Measurements from ENCODE around the gene MAB21L4. TPM values are rescaled to one million over a fixed set of nuclear protein-coding genes. Genes with fewer than 3 reads are reported as not detected.
A peak's percentile ranks its signal among the peaks of the same experiment; 100 is the strongest.

MAB21L4 gene
- total RNA-seq, 2 donors from 2014 or later: 6.1 to 22.2 TPM

- no peaks in the 10 kb centered on the region for H3K4me1 ChIP-seq
- peak overlapping the region; percentile 32 for H3K27ac ChIP-seq
- H3K36me3 ChIP-seq: no peaks in the 10 kb centered on the region
- TF ChIP-seq CTCF (IDR thresholded peaks at IDR 0.05): no peak
- intact Hi-C loops (cut with DNase I): no loop called here
- H3K9ac ChIP-seq (ENCODE audit: low read depth in 2 of 2, low read length in 2 of 2): no peak overlapping the region
- H3K27me3 ChIP-seq: no peaks in the 10 kb centered on the region
- DNase-seq: peak; percentile 44
- no peaks in the 10 kb centered on the region for H3K9me3 ChIP-seq
- H3K4me3 ChIP-seq: no peak overlapping the region
Measured at GRCh38 chr2:240921311-240921994, 25.5 kb upstream of the MAB21L4 start.

GRCh38 chr2:240920783-240921231 is 24.9 kb upstream of the MAB21L4 start:
- intact Hi-C loops (cut with DNase I): no loop called here
- Histone ChIP-seq H3K9ac (ENCODE audit: low read depth in 2 of 2, low read length in 2 of 2) (no peak overlapping the region), H3K9me3 (no peaks in the 10 kb centered on the region), H3K27me3 (peaks cover 3% of the 10 kb centered on the region), H3K4me1 (no peaks in the 10 kb centered on the region), H3K27ac (peak overlapping the region; percentile 32), H3K4me3 (no peak overlapping the region), H3K36me3 (no peaks in the 10 kb centered on the region)
- no peak for TF ChIP-seq CTCF (IDR thresholded peaks at IDR 0.05)
- DNase-seq: peak; percentile 17

- no peaks in the 10 kb centered on the region for H3K4me1 ChIP-seq
- no peak overlapping the region for H3K4me3 ChIP-seq
- no peak for DNase-seq
- peaks cover 3% of the 10 kb centered on the region for H3K27me3 ChIP-seq
- H3K36me3 ChIP-seq: no peaks in the 10 kb centered on the region
- H3K9me3 ChIP-seq: no peaks in the 10 kb centered on the region
- TF ChIP-seq CTCF (IDR thresholded peaks at IDR 0.05): no peak
- no peak overlapping the region for H3K9ac ChIP-seq (ENCODE audit: low read depth in 2 of 2, low read length in 2 of 2)
- intact Hi-C loops (cut with DNase I): no loop called here
- H3K27ac ChIP-seq: no peak overlapping the region
Measured at GRCh38 chr2:240919786-240920782, 24.1 kb upstream of the MAB21L4 start.

- H3K36me3 ChIP-seq: no peaks in the 10 kb centered on the region
- no peak overlapping the region for H3K4me3 ChIP-seq
- H3K9me3 ChIP-seq: no peaks in the 10 kb centered on the region
- H3K27ac ChIP-seq: no peak overlapping the region
- no peak for DNase-seq
- no peak overlapping the region for H3K9ac ChIP-seq (ENCODE audit: low read depth in 2 of 2, low read length in 2 of 2)
- no peaks in the 10 kb centered on the region for H3K4me1 ChIP-seq
- no peak for TF ChIP-seq CTCF (IDR thresholded peaks at IDR 0.05)
- intact Hi-C loops (cut with DNase I): no loop called here
- H3K27me3 ChIP-seq: peaks cover 3% of the 10 kb centered on the region
Measured at GRCh38 chr2:240919161-240919781, 23.3 kb upstream of the MAB21L4 start.

All from colonic mucosa (tissue), 4 donors.